ENCODE measurements around the gene CLASP1. TPM values are rescaled to one million over a fixed set of nuclear protein-coding genes. Genes with fewer than 3 reads are reported as not detected.
"Not testable (repeated sequence)": the region's sequence is repeated elsewhere in the genome, so short reads cannot be mapped to it uniquely, and the experiment has no call there.

CLASP1 gene
- total RNA-seq, 1 donor from 2014 or later, result 163 TPM

GRCh38 chr2:121316986-121317385 lies 332.3 kb downstream of the CLASP1 start:
- H3K27me3 Mint-ChIP-seq (ENCODE audit: unreplicated experiment), result peaks cover 3% of the 10 kb centered on the region
- H3K9me3 Mint-ChIP-seq (ENCODE audit: unreplicated experiment), result no peaks in the 10 kb centered on the region
- no peak for TF ChIP-seq CTCF (IDR thresholded peaks at IDR 0.05; ENCODE audit: partially characterized antibody, unreplicated experiment)
- H3K4me1 Mint-ChIP-seq (ENCODE audit: low read depth, unreplicated experiment), result no peaks in the 10 kb centered on the region
- DNase-seq, result no peak
- H3K4me3 Mint-ChIP-seq (ENCODE audit: unreplicated experiment), result no peak overlapping the region
- H3K27ac Mint-ChIP-seq (ENCODE audit: unreplicated experiment), result no peak overlapping the region
- no peaks in the 10 kb centered on the region for H3K36me3 Mint-ChIP-seq (ENCODE audit: unreplicated experiment)

DNA sequence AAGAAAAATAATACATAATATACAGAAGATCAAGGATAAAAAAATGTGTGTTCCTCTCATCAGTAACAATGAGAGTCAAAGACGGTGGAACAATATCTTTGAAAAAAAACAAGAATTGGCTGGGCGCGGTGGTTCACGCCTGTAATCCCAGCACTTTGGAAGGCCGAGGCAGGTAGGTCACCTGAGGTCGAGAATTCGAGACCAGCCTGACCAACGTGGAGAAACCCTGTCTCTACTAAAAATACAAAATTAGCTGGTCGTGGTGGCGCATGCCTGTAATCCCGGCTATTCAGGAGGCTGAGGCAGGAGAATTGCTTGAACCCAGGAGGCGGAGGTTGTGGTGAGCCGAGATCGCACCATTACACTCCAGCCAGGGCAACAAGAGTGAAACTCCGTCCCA lies 335.6 kb downstream of the CLASP1 start:
- H3K27ac Mint-ChIP-seq (ENCODE audit: unreplicated experiment); H3K36me3 Mint-ChIP-seq (ENCODE audit: unreplicated experiment); H3K4me3 Mint-ChIP-seq (ENCODE audit: unreplicated experiment); DNase-seq; H3K4me1 Mint-ChIP-seq (ENCODE audit: low read depth, unreplicated experiment); H3K9me3 Mint-ChIP-seq (ENCODE audit: unreplicated experiment); H3K27me3 Mint-ChIP-seq (ENCODE audit: unreplicated experiment): not testable (repeated sequence)

DNA sequence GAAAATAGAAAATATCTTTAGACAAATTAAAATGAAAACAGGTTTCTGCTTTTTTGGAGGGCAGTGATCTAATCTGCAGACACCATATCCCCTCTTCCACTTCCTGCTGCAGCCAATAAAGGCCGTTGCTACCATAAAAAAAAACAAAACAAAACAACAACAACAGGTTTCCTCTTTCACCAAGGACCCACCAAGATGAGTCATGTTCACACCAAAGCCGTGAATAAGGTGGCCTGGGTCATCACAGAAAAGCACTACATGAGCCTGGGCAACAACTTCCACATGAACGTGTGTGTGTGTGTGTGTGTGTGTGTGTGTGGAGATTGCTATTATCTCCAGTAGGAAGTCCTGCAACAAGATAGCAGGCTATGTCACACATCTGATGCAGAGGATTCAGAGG lies 339.5 kb downstream of the CLASP1 start:
- Mint-ChIP-seq H3K4me1 (ENCODE audit: low read depth, unreplicated experiment) (no peaks in the 10 kb centered on the region), H3K27me3 (ENCODE audit: unreplicated experiment) (peaks cover 1% of the 10 kb centered on the region), H3K4me3 (ENCODE audit: unreplicated experiment) (no peak overlapping the region), H3K36me3 (ENCODE audit: unreplicated experiment) (no peaks in the 10 kb centered on the region), H3K9me3 (ENCODE audit: unreplicated experiment) (no peaks in the 10 kb centered on the region), H3K27ac (ENCODE audit: unreplicated experiment) (no peak overlapping the region)
- DNase-seq, result no peak
- no peak for TF ChIP-seq CTCF (IDR thresholded peaks at IDR 0.05; ENCODE audit: partially characterized antibody, unreplicated experiment)

DNA sequence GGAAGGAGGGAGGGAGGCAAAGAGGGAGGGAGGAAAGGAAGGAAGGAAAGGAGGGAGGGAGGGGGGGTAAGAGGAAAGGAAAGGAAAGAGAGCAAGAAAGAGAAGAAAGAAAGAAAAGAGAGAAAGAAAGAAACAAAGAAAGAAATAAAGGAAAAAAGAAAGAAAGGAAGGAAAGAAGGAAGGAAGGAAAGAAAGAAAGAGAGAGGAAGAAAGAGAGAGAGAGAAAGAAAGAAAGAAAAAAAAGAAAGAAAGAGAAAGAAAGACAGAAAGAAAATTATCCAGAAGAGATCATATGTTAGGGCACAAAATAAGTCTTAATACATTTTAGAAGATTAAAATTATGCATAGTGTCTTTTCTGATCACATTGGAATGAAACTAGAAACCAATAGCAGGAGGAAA lies 339.9 kb downstream of the CLASP1 start:
- no peaks in the 10 kb centered on the region for H3K9me3 Mint-ChIP-seq (ENCODE audit: unreplicated experiment)
- no peaks in the 10 kb centered on the region for H3K4me1 Mint-ChIP-seq (ENCODE audit: low read depth, unreplicated experiment)
- no peak overlapping the region for H3K27ac Mint-ChIP-seq (ENCODE audit: unreplicated experiment)
- TF ChIP-seq CTCF (IDR thresholded peaks at IDR 0.05; ENCODE audit: partially characterized antibody, unreplicated experiment), result no peak
- no peaks in the 10 kb centered on the region for H3K27me3 Mint-ChIP-seq (ENCODE audit: unreplicated experiment)
- H3K4me3 Mint-ChIP-seq (ENCODE audit: unreplicated experiment), result no peak overlapping the region
- no peak for DNase-seq
- no peaks in the 10 kb centered on the region for H3K36me3 Mint-ChIP-seq (ENCODE audit: unreplicated experiment)

GRCh38 chr2:121307048-121307447 lies 342.2 kb downstream of the CLASP1 start:
- H3K36me3 Mint-ChIP-seq (ENCODE audit: unreplicated experiment), result no peaks in the 10 kb centered on the region
- no peaks in the 10 kb centered on the region for H3K9me3 Mint-ChIP-seq (ENCODE audit: unreplicated experiment)
- no peak for DNase-seq
- no peaks in the 10 kb centered on the region for H3K4me1 Mint-ChIP-seq (ENCODE audit: low read depth, unreplicated experiment)
- no peak overlapping the region for H3K27ac Mint-ChIP-seq (ENCODE audit: unreplicated experiment)
- H3K4me3 Mint-ChIP-seq (ENCODE audit: unreplicated experiment), result no peak overlapping the region
- no peaks in the 10 kb centered on the region for H3K27me3 Mint-ChIP-seq (ENCODE audit: unreplicated experiment)
- TF ChIP-seq CTCF (IDR thresholded peaks at IDR 0.05; ENCODE audit: partially characterized antibody, unreplicated experiment), result no peak

DNA sequence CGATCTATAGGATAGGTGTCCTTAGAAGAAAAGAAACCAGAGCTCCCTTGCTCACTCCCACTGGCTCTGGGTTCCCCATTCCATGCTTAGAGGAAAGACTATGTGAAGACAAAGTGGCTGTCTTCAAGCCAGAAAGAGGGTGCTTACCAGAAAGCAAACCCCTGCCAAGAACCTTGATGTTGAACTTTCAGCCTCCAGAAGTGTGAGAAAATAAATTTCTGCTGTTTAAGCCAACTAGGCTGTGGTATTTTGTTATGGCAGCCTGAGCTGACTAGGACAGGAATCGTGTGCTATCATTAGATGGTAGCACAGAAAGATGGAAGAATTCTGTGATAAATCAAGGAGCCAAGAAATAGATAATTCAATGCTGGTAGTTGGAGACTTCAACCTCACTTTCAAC lies 344.3 kb downstream of the CLASP1 start:
- Mint-ChIP-seq H3K27ac (ENCODE audit: unreplicated experiment) (no peak overlapping the region), H3K4me1 (ENCODE audit: low read depth, unreplicated experiment) (no peaks in the 10 kb centered on the region), H3K4me3 (ENCODE audit: unreplicated experiment) (no peak overlapping the region), H3K9me3 (ENCODE audit: unreplicated experiment) (no peaks in the 10 kb centered on the region), H3K27me3 (ENCODE audit: unreplicated experiment) (no peaks in the 10 kb centered on the region), H3K36me3 (ENCODE audit: unreplicated experiment) (no peaks in the 10 kb centered on the region)
- no peak for DNase-seq
- no peak for TF ChIP-seq CTCF (IDR thresholded peaks at IDR 0.05; ENCODE audit: partially characterized antibody, unreplicated experiment)

Data from glutamatergic neuron (in vitro differentiated cells).